GM12878 (cell line): Measurements from ENCODE around the gene GSE1.

ENCODE experiments used
- CEBPB ChIP-seq, 2 experiments: fragments of 150-350 bp in 1 of 2; IDR thresholded peaks; 2 replicates each; pipeline ENCODE4 v1.6.1; 2012 to 2014; ENCODE audit warnings: low read depth in 2 of 2, low read length in 2 of 2, borderline replicate concordance in 1 of 2, inconsistent platforms in 1 of 2
- EP300 ChIP-seq, 2 experiments: fragments of 150-350 bp in 1 of 2; IDR thresholded peaks; 2 replicates each; pipeline ENCODE4 v1.6.1; 2011 to 2012; ENCODE audit warnings: low read depth in 2 of 2, low read length in 2 of 2, borderline replicate concordance in 1 of 2, improper control_type of control experiment in 1 of 2, inconsistent platforms in 1 of 2; ENCODE audit not compliant: control insufficient read depth in 1 of 2

DNA sequence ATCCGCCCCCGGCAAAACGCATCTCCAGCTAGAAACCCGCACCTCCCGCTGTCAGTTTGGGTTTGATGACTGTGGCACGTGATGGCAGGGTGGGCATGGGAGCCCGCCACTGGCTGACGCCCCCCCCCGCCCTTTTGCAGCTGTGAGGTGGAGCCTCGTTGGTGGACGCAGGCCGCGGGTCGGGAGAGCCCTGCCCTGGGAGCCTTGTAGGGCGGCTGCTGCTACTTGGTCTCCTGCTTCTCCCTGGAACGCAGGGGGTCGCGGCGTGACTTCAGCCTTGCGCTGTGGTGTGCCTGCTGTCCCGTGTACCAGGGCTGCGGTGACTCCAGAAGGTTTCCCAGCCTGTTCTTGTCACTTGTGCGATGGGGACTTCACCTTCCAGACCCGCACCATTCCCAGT, 28.2 kb downstream of the GSE1 start:
- no peak for TF ChIP-seq CEBPB (IDR thresholded peaks at IDR 0.05; ENCODE audit: borderline replicate concordance in 1 of 2, low read depth in 2 of 2, low read length in 2 of 2)
- TF ChIP-seq EP300 (IDR thresholded peaks at IDR 0.05; ENCODE audit: borderline replicate concordance in 1 of 2, control insufficient read depth in 1 of 2, low read depth in 2 of 2, low read length in 2 of 2), result no peak
